ENCODE measurements around the gene DPRX. TPM values are rescaled to one million over a fixed set of nuclear protein-coding genes. Genes with fewer than 3 reads are reported as not detected.

DPRX gene
- polyA plus RNA-seq, 1 donor (not counting 4 experiments of a cell fraction or from before 2014, with no cell fraction given) = not detected

DNA sequence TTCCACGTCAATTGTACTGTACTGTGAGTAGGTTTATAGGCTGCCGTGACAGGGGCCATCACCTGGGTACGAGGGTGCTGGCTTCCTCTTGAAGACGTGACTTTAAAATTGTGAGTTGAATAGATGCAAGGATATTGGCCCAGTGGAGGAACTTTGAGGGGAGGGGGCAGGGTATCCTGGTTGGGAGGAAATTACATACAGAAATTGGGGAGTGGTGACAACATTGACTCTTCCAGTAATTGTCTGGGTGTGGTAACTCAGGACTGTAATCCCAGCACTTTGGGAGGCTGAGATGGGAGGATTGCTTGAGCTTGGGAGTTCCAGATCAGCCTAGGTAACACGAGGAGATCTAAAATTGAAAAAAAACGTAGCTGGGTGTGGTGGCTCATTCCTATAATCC is 30.4 kb downstream of the DPRX start:
- Histone ChIP-seq H3K27me3 (ENCODE audit: control insufficient read depth, extremely low read depth, insufficient read depth, low read length) (no peaks in the 10 kb centered on the region), H3K9ac (ENCODE audit: control insufficient read depth, extremely low read depth, insufficient read depth, low read length) (no peak overlapping the region), H3K79me2 (ENCODE audit: control insufficient read depth, insufficient read depth, low read length) (no peaks in the 10 kb centered on the region), H3K4me1 (ENCODE audit: control insufficient read depth, extremely low read depth, insufficient read depth, low read length) (no peaks in the 10 kb centered on the region), H3K4me2 (ENCODE audit: control insufficient read depth, extremely low read depth, insufficient read depth, low read depth, low read length) (no peak overlapping the region), H3K36me3 (ENCODE audit: control insufficient read depth in 2 of 2, extremely low read depth in 1 of 2, insufficient read depth in 2 of 2, low read length in 2 of 2) (no peaks in the 10 kb centered on the region), H3K9me3 (ENCODE audit: control insufficient read depth, low read depth, low read length) (peaks cover 2% of the 10 kb centered on the region), H3K9me1 (ENCODE audit: control insufficient read depth, extremely low read depth, insufficient read depth, low read length) (no peaks in the 10 kb centered on the region), H2AFZ (ENCODE audit: control insufficient read depth, low read length) (no peak overlapping the region), H3K27ac (ENCODE audit: control insufficient read depth, insufficient read depth, low read length) (no peak overlapping the region), H3K4me3 (ENCODE audit: control insufficient read depth in 2 of 3, extremely low read depth in 1 of 3, insufficient read depth in 2 of 3, low read depth in 1 of 3, low read length in 3 of 3) (no peak overlapping the region), H4K20me1 (ENCODE audit: control insufficient read depth, extremely low read depth, insufficient read depth, low read length) (no peaks in the 10 kb centered on the region)
- no peak for TF ChIP-seq EZH2 (IDR thresholded peaks at IDR 0.05; ENCODE audit: low read length)
- TF ChIP-seq, protein P1, sequence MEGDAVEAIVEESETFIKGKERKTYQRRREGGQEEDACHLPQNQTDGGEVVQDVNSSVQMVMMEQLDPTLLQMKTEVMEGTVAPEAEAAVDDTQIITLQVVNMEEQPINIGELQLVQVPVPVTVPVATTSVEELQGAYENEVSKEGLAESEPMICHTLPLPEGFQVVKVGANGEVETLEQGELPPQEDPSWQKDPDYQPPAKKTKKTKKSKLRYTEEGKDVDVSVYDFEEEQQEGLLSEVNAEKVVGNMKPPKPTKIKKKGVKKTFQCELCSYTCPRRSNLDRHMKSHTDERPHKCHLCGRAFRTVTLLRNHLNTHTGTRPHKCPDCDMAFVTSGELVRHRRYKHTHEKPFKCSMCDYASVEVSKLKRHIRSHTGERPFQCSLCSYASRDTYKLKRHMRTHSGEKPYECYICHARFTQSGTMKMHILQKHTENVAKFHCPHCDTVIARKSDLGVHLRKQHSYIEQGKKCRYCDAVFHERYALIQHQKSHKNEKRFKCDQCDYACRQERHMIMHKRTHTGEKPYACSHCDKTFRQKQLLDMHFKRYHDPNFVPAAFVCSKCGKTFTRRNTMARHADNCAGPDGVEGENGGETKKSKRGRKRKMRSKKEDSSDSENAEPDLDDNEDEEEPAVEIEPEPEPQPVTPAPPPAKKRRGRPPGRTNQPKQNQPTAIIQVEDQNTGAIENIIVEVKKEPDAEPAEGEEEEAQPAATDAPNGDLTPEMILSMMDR (optimal IDR thresholded peaks at IDR 0.05 in 1 of 3, IDR thresholded peaks at IDR 0.05 in 1 of 3, conservative IDR thresholded peaks at IDR 0.05 in 1 of 3; ENCODE audit: extremely low read depth in 1 of 3, insufficient read depth in 2 of 3, low read length in 3 of 3) = no peak
- dilution Hi-C loops (cut with MboI; ENCODE audit: extremely low pct_ligation_motif_present, low sequenced_read_pairs) = no loop called here
- FAIRE-seq (no peak), DNase-seq (ENCODE audit: low read depth, low spot score) (no peak)

GRCh38 chr19:53664152-53664551 is 32.4 kb downstream of the DPRX start:
- no peak overlapping the region for H2AFZ ChIP-seq (ENCODE audit: control insufficient read depth, low read length)
- H3K4me3 ChIP-seq (ENCODE audit: control insufficient read depth in 2 of 3, extremely low read depth in 1 of 3, insufficient read depth in 2 of 3, low read depth in 1 of 3, low read length in 3 of 3) = no peak overlapping the region
- H3K27ac ChIP-seq (ENCODE audit: control insufficient read depth, insufficient read depth, low read length) = no peak overlapping the region
- dilution Hi-C loops (cut with MboI; ENCODE audit: extremely low pct_ligation_motif_present, low sequenced_read_pairs) = no loop called here
- H3K4me1 ChIP-seq (ENCODE audit: control insufficient read depth, extremely low read depth, insufficient read depth, low read length) = no peaks in the 10 kb centered on the region
- no peaks in the 10 kb centered on the region for H3K9me3 ChIP-seq (ENCODE audit: control insufficient read depth, low read depth, low read length)
- no peaks in the 10 kb centered on the region for H3K79me2 ChIP-seq (ENCODE audit: control insufficient read depth, insufficient read depth, low read length)
- FAIRE-seq (no peak), DNase-seq (ENCODE audit: low read depth, low spot score) (no peak)
- H4K20me1 ChIP-seq (ENCODE audit: control insufficient read depth, extremely low read depth, insufficient read depth, low read length) = no peaks in the 10 kb centered on the region
- TF ChIP-seq EZH2 (IDR thresholded peaks at IDR 0.05; ENCODE audit: low read length) = no peak
- TF ChIP-seq, protein P1 (optimal IDR thresholded peaks at IDR 0.05 in 1 of 3, IDR thresholded peaks at IDR 0.05 in 1 of 3, conservative IDR thresholded peaks at IDR 0.05 in 1 of 3; ENCODE audit: extremely low read depth in 1 of 3, insufficient read depth in 2 of 3, low read length in 3 of 3) = no peak
- no peak overlapping the region for H3K9ac ChIP-seq (ENCODE audit: control insufficient read depth, extremely low read depth, insufficient read depth, low read length)
- H3K9me1 ChIP-seq (ENCODE audit: control insufficient read depth, extremely low read depth, insufficient read depth, low read length) = no peaks in the 10 kb centered on the region
- H3K27me3 ChIP-seq (ENCODE audit: control insufficient read depth, extremely low read depth, insufficient read depth, low read length) = no peaks in the 10 kb centered on the region
- no peaks in the 10 kb centered on the region for H3K36me3 ChIP-seq (ENCODE audit: control insufficient read depth in 2 of 2, extremely low read depth in 1 of 2, insufficient read depth in 2 of 2, low read length in 2 of 2)
- no peak overlapping the region for H3K4me2 ChIP-seq (ENCODE audit: control insufficient read depth, extremely low read depth, insufficient read depth, low read depth, low read length)
